SK-N-SH treated with all-trans-retinoic acid at 6 μM for 48 hours (cell line): ENCODE data around the gene DAB2IP.

Source experiments
- ATAC-seq: fragments of 200-7000 bp; cut with Tn5 transposase; 3 replicates; pipeline ENCODE4 v1.9.1; 2020; ENCODE audit warnings: mild to moderate bottlenecking, moderate library complexity
- BACH2 ChIP-seq: fragments of 250-450 bp; sonication (Bioruptor Pico); IDR thresholded peaks from 2 replicates; pipeline ENCODE4 v1.9.0; 2021; ENCODE audit warnings: mild to moderate bottlenecking, borderline replicate concordance
- CREB5 ChIP-seq: fragments of 250-450 bp; sonication (Bioruptor Pico); IDR thresholded peaks from 2 replicates; pipeline ENCODE4 v1.5.1; 2020; ENCODE audit warnings: low read depth, mild to moderate bottlenecking, moderate library complexity
- CSDC2 ChIP-seq: fragments of 250-450 bp; sonication (Bioruptor Pico); IDR thresholded peaks from 2 replicates; pipeline ENCODE4 v1.5.0; 2020; ENCODE audit warnings: mild to moderate bottlenecking, moderate library complexity
- ESRRG ChIP-seq: fragments of 250-450 bp; sonication (Bioruptor Pico); IDR thresholded peaks from 2 replicates; pipeline ENCODE4 v1.6.1; 2021; ENCODE audit warnings: mild to moderate bottlenecking
- GLIS3 ChIP-seq: fragments of 250-450 bp; sonication (Bioruptor Pico); IDR thresholded peaks from 2 replicates; pipeline ENCODE4 v1.5.0; 2020; ENCODE audit warnings: mild to moderate bottlenecking, moderate library complexity
- ISL1 ChIP-seq: fragments of 250-450 bp; sonication (Bioruptor Pico); IDR thresholded peaks from 2 replicates; pipeline ENCODE4 v2.1.2; 2022; ENCODE audit warnings: mild to moderate bottlenecking, moderate library complexity
- OSR1 ChIP-seq: fragments of 250-450 bp; sonication (Bioruptor Pico); IDR thresholded peaks from 2 replicates; pipeline ENCODE4 v1.8.0; 2022; ENCODE audit warnings: moderate library complexity, mild to moderate bottlenecking, inconsistent platforms
- PATZ1 ChIP-seq: fragments of 250-450 bp; sonication (Bioruptor Pico); IDR thresholded peaks from 2 replicates; pipeline ENCODE4 v1.8.0; 2020; ENCODE audit warnings: mild to moderate bottlenecking, moderate library complexity, borderline replicate concordance
- POU6F1 ChIP-seq: fragments of 250-450 bp; sonication (Bioruptor Pico); IDR thresholded peaks from 2 replicates; pipeline ENCODE4 v1.8.0; 2021; ENCODE audit warnings: low read depth, mild to moderate bottlenecking, moderate library complexity, borderline replicate concordance
- PPARA ChIP-seq: fragments of 250-450 bp; sonication (Bioruptor Pico); IDR thresholded peaks from 2 replicates; pipeline ENCODE4 v1.5.0; 2020; ENCODE audit warnings: mild to moderate bottlenecking, borderline replicate concordance
- RARB ChIP-seq: fragments of 250-450 bp; sonication (Bioruptor Pico); IDR thresholded peaks from 2 replicates; pipeline ENCODE4 v1.8.0; 2021; ENCODE audit warnings: mild to moderate bottlenecking, moderate library complexity
- SNAI2 ChIP-seq: fragments of 250-450 bp; sonication (Bioruptor Pico); IDR thresholded peaks from 2 replicates; pipeline ENCODE4 v1.5.0; 2020; ENCODE audit warnings: mild to moderate bottlenecking, moderate library complexity
- TCF4 ChIP-seq: fragments of 250-450 bp; sonication (Bioruptor Pico); IDR thresholded peaks from 2 replicates; pipeline ENCODE4 v1.8.0; 2021; ENCODE audit warnings: mild to moderate bottlenecking, moderate library complexity, borderline replicate concordance
- TOX ChIP-seq: fragments of 250-450 bp; sonication (Bioruptor Pico); IDR thresholded peaks from 2 replicates; pipeline ENCODE4 v1.8.0; 2021; ENCODE audit warnings: mild to moderate bottlenecking, moderate library complexity, borderline replicate concordance
- ZC3H10 ChIP-seq: fragments of 250-450 bp; sonication (Bioruptor Pico); IDR thresholded peaks from 2 replicates; pipeline ENCODE4 v1.5.1; 2021; ENCODE audit warnings: mild to moderate bottlenecking, moderate library complexity
- ZFP3 ChIP-seq: fragments of 250-450 bp; sonication (Bioruptor Pico); IDR thresholded peaks from 2 replicates; pipeline ENCODE4 v1.5.0; 2020; ENCODE audit warnings: mild to moderate bottlenecking, moderate library complexity
- ZFP30 ChIP-seq: fragments of 450-650 bp; formaldehyde crosslinking; IDR thresholded peaks from 2 replicates; pipeline ENCODE4 v1.5.0; 2022; ENCODE audit warnings: mild to moderate bottlenecking, moderate library complexity
- ZNF565 ChIP-seq: fragments of 450-650 bp; formaldehyde crosslinking; conservative IDR thresholded peaks from 2 replicates; pipeline ENCODE4 v1.5.0; 2020; ENCODE audit warnings: low read depth, mild to moderate bottlenecking, moderate library complexity
- ZNF8 ChIP-seq: fragments of 450-650 bp; formaldehyde crosslinking; IDR thresholded peaks from 2 replicates; pipeline ENCODE4 v1.5.0; 2020; ENCODE audit warnings: mild to moderate bottlenecking, moderate library complexity
- TF ChIP-seq, protein P1 (sequence below): fragments of 250-450 bp; sonication (Bioruptor Pico); IDR thresholded peaks from 2 replicates; pipeline ENCODE4 v1.5.0; 2020; ENCODE audit warnings: mild to moderate bottlenecking, moderate library complexity
- TF ChIP-seq, protein P2 (sequence below): fragments of 250-450 bp; sonication (Bioruptor Pico); IDR thresholded peaks from 2 replicates; pipeline ENCODE4 v1.5.1; 2021; ENCODE audit warnings: mild to moderate bottlenecking, moderate library complexity

DAB2IP gene

GRCh38 chr9:121691890-121692289 is 40.5 kb downstream of the DAB2IP start (continued):
- TF ChIP-seq, protein P1, sequence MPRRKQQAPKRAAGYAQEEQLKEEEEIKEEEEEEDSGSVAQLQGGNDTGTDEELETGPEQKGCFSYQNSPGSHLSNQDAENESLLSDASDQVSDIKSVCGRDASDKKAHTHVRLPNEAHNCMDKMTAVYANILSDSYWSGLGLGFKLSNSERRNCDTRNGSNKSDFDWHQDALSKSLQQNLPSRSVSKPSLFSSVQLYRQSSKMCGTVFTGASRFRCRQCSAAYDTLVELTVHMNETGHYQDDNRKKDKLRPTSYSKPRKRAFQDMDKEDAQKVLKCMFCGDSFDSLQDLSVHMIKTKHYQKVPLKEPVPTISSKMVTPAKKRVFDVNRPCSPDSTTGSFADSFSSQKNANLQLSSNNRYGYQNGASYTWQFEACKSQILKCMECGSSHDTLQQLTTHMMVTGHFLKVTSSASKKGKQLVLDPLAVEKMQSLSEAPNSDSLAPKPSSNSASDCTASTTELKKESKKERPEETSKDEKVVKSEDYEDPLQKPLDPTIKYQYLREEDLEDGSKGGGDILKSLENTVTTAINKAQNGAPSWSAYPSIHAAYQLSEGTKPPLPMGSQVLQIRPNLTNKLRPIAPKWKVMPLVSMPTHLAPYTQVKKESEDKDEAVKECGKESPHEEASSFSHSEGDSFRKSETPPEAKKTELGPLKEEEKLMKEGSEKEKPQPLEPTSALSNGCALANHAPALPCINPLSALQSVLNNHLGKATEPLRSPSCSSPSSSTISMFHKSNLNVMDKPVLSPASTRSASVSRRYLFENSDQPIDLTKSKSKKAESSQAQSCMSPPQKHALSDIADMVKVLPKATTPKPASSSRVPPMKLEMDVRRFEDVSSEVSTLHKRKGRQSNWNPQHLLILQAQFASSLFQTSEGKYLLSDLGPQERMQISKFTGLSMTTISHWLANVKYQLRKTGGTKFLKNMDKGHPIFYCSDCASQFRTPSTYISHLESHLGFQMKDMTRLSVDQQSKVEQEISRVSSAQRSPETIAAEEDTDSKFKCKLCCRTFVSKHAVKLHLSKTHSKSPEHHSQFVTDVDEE, result no peak
- TF ChIP-seq ESRRG (CRISPR knock-in tag) (no peak), POU6F1 (CRISPR knock-in tag) (no peak), PPARA (no peak), ISL1 (CRISPR knock-in tag) (no peak), SNAI2 (CRISPR knock-in tag) (no peak), ZC3H10 (CRISPR knock-in tag) (no peak), GLIS3 (CRISPR knock-in tag) (no peak), ZFP30 (CRISPR knock-in tag) (no peak)
- TF ChIP-seq, protein P2, sequence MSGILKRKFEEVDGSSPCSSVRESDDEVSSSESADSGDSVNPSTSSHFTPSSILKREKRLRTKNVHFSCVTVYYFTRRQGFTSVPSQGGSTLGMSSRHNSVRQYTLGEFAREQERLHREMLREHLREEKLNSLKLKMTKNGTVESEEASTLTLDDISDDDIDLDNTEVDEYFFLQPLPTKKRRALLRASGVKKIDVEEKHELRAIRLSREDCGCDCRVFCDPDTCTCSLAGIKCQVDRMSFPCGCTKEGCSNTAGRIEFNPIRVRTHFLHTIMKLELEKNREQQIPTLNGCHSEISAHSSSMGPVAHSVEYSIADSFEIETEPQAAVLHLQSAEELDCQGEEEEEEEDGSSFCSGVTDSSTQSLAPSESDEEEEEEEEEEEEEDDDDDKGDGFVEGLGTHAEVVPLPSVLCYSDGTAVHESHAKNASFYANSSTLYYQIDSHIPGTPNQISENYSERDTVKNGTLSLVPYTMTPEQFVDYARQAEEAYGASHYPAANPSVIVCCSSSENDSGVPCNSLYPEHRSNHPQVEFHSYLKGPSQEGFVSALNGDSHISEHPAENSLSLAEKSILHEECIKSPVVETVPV, result no peak

DNA sequence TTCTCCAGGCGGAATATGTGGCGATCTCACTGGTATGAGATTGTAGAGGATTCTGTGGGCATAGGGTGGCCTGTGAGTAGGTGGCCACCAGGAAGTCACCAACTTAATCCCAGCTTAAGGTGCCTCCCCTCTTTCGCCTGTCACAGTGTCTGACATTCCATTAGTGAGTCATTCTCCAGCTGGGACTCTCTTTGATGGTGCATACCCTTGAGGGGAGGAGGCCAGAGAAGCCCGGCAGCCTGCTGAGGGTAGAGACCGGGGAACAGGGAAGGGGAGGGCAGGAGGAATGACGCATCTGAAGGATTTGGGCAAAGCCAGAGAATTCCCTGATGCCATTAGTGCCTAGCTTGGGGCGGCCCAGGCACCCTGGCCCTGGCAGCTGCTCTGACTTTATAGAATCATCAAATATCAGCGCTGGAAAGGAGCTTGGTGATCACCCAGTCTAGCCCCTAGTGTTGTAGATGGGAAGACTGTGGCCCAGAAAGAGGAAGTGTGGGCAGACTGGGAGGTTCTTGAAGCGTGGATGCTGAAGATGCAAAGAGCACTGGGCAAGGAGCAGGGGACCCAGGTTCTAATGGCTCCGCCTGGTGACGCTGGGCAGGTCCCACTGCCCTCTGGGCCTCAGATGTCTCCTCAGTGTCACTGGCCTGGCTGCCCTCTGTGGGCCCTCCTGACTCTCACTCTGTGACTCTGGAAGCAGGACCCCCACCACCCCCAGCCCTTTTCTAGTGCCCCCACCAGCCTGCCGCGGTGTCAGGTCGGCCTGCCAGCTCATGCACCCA is 41.4 kb downstream of the DAB2IP start:
- TF ChIP-seq SNAI2 (CRISPR knock-in tag), result no peak
- no peak for TF ChIP-seq BACH2 (CRISPR knock-in tag)
- TF ChIP-seq ZNF8 (CRISPR knock-in tag), result no peak
- TF ChIP-seq CSDC2 (CRISPR knock-in tag), result no peak
- TF ChIP-seq PATZ1 (CRISPR knock-in tag), result no peak
- no peak for TF ChIP-seq OSR1 (CRISPR knock-in tag)
- ATAC-seq, result peak; percentile 79

- ATAC-seq, result no peak
- TF ChIP-seq ZFP30 (CRISPR knock-in tag) (no peak), ZC3H10 (CRISPR knock-in tag) (no peak), BACH2 (CRISPR knock-in tag) (no peak), RARB (no peak), ZFP3 (CRISPR knock-in tag) (no peak), PATZ1 (CRISPR knock-in tag) (no peak), TCF4 (CRISPR knock-in tag) (no peak), TOX (no peak), CREB5 (CRISPR knock-in tag) (no peak), ISL1 (CRISPR knock-in tag) (no peak), ZNF565 (CRISPR knock-in tag) (no peak), SNAI2 (CRISPR knock-in tag) (no peak), PPARA (no peak), CSDC2 (CRISPR knock-in tag) (no peak), GLIS3 (CRISPR knock-in tag) (no peak)
- TF ChIP-seq, protein P1, result no peak
- TF ChIP-seq, protein P2, result no peak
- TF ChIP-seq, all 23 proteins: peak for 0
Measured at GRCh38 chr9:121693388-121693670, 41.9 kb downstream of the DAB2IP start.
